HG03342 (cell line): ENCODE results near the gene TLE7.

Experiments
- ATAC-seq: cut with Tn5 transposase; IDR thresholded peaks from one replicate; pipeline ENCODE4 v1.9.1; 2021; ENCODE audit warnings: mild to moderate bottlenecking, moderate library complexity; ENCODE audit not compliant: unreplicated experiment

The TLE7 gene

DNA sequence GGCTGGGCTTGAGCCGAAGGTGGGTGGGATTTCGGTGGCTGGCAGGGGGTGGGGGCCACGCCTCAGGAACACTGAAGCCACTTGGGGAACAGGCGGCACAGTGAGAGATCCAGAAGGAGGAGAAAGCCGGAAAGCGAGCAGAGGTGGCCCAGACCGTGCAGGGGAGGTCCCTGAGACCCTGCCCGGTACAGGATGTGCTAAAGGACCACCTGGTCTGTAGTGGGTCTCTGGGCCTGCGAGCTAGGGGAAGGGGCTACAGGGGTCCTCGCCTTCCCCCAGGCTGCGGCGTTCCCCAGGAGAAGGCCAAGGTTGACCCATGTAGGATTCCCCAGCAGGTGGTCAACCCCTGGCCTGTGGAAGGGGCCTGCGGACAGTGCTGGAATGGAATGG, at the start of gene TLE7:
TLE7 (minus strand) TSS at position 4 of the 390 bp plus-strand sequence. CDS start 8,730 bp downstream, outside the sequence.
- no peak for ATAC-seq

DNA sequence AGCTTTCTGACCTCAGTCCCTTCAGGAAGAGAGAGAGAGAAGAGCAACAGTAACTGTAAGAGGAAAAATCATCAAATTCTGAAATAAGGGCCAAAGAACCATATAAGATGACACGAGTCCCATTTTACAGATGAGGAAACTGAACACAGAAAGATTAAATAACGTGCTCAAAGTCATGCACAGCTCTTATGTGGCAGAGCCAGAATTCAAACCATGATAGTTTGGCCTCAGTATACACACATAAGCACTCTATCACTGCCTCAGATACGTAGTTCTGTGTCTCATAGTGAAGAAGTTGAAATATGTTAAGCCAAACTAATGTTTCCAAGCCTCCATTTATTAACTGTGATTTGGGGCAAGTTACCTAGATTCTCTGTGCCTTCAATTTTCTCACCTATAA, 49.2 kb upstream of the TLE7 start:
- no peak for ATAC-seq

- ATAC-seq, result no peak
Observed at GRCh38 chr16:71490361-71490760, 48.5 kb upstream of the TLE7 start.

DNA sequence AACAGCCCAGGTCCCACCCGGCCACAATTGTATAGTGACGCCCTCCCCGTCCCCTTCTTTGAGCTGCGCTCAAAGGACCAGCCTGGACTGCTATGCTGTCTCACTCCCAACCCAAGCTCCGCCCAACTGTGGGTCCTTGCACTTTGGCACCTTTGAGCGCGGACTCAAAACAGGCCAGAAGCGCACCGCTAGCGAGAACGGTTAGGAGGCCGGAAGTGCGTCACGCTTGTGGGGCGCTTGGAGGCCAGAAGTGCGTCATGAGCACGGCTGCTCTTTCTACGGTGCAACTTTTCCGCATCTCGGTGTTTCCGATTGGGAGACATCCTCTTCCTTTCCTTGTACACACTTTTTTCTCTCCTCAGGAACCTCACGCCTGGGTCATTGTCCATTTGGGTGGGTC, 47.3 kb upstream of the TLE7 start, which contains the start of gene ZNF19:
ZNF19 (minus strand) TSS at position 203 of the 400 bp plus-strand sequence. CDS start 7,210 bp downstream, outside the sequence.
- ATAC-seq, result no peak

DNA sequence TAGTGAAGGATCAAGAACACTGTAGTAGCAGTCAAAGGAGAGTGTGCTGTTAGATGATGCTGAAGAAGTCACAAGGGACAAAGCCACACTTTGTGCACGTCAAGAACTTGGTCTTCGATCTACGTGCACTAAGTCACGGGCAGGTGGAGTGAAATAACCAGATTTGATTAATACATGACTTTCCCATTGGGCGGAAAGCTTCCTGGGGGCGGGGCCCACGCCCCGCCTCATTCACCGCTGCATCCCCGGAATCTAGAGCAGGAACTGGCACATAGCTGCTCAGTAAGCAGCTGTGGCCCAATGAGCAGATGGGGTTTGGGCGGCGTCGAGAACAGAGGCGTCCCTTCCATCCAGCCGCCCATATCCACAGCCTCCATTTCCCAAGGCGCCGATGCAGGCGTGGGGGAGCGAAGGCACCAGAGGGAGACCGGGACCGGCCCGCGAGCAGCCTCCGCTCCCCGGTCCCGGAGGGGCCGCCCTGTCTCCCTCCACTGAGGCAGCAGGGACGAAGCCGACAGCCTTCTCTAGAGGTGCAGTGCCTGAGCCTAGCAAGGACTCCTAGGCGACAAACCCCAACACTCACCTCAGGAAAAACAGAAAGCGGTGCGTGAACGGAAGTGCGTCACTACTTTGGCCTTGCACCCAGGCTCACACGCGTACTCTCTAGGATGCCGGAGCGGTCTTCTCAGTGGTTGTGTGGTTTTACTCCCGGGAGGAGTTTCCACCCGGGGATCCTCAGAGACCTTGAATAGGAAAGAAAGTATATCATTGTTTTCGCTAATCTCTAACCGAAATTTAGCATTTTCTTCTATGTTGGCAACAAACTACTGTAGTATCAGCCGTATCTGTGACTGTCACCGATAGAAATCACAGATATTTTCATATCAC, 42.4 kb upstream of the TLE7 start:
- ATAC-seq, result peak; percentile 87

GRCh38 chr16:71482569-71482968, 40.7 kb upstream of the TLE7 start:
- ATAC-seq, result no peak

DNA sequence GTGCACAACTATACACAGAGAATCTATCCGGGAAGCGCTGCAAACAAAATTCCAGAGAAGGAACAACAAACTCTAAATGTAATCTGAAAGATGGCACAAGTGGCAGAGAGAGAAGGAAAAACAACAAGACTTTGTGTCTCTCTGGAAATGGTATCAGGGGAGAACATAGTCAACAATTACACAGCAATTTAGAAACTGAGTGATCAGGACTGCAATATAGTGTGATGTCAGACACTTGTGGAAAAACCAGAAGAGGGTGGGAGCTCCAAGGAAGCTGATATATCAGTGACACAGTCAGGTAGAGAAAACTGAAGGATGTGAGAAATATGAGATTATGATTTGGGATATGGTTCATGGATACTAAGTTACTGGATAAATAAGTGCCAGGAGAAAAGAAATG, 39.1 kb upstream of the TLE7 start:
- no peak for ATAC-seq

DNA sequence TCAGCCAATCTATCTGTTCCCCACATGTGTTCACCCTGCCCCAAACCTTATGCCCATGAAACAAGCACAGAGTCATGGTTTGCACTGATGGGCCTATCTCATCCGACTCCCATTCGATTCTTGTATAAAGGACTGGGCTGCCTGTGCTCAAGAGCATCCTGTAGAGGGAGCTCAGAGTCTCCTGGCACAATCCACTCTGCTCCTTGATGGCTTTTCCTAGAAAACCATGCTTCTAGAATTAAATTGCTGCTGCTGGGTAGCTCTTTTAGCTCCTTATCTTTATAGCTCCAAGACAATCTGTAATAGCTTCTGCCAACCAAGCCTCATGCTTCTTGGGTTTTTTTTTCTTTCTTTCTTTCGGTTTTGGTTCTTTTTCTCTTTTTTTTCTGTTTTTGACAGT, 37.6 kb upstream of the TLE7 start:
- ATAC-seq, result no peak

DNA sequence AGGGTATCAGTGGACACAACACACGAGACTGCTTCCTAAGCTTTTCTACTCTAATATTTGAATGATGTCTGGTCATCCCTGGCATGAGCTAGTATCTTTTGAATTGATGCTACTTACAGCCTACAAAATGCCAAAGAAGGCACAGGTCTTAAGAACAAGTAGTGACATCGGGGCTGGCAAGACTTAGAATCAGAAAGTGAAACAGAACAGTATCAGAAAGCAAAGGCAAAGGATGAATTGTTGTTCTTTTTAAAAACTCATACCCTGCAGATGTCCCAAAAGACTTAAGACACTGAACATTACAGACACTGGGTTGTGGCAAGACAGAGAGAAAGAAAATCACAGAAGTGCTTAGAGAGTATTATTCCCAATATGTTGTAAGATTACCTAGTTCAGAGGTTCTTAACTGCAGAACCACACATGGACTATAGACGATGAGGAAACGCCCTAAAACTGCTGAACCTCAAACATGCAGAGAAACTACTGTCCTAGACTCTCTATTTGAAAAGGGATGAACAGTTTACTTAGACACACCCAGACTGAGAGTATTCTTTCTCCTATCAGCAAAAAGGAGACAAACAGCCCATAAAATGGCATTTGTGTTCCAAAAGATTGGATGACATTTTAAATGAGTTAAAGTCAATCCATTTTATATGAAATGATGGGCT, 34.7 kb upstream of the TLE7 start:
- no peak for ATAC-seq

- ATAC-seq, result no peak
Observed at GRCh38 chr16:71474864-71475263, 33.0 kb upstream of the TLE7 start.

DNA sequence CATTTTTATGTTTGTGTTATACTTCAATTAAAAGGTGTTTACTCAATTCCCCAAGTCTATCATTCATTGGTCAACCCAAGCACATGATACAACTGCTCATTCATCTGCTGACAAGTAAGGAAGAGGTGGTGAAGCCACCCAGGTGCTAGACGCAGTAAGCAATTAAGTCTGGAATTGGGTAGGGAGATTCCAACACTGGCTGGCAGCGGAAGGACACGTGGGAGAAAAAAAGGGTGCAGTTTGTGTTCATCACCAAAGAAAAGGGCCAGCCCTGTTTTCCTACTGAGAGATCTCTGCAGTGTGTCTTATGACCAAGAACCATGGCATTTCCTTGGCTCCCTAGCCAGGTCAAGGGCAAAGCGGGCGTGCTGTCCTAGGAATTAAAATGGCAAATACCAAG, 32.0 kb upstream of the TLE7 start:
- no peak for ATAC-seq

- no peak for ATAC-seq
Observed at GRCh38 chr16:71472931-71473330, 31.1 kb upstream of the TLE7 start.

- ATAC-seq, result no peak
Observed at GRCh38 chr16:71472051-71472450, 30.2 kb upstream of the TLE7 start.

- no peak for ATAC-seq
Observed at GRCh38 chr16:71467810-71468209, 26.0 kb upstream of the TLE7 start.

DNA sequence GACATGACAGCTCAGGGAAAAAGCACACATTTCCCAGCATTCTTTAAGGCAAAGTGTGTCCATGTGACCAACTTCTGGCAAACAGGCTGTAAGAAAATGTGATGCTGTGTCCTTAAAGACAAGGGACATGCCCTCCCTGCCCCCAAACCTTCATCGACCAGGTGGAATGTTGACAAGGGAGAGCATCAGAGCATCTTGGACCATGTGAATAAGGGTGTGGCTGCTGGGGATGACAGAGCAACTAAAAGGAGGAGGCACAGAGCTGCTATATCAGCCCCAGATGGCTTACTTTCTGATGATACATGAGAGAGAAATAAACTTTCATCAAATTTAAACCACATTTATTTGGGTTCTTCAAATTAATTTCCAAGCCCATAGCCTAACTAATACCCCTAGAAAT, 22.4 kb upstream of the TLE7 start:
- no peak for ATAC-seq

DNA sequence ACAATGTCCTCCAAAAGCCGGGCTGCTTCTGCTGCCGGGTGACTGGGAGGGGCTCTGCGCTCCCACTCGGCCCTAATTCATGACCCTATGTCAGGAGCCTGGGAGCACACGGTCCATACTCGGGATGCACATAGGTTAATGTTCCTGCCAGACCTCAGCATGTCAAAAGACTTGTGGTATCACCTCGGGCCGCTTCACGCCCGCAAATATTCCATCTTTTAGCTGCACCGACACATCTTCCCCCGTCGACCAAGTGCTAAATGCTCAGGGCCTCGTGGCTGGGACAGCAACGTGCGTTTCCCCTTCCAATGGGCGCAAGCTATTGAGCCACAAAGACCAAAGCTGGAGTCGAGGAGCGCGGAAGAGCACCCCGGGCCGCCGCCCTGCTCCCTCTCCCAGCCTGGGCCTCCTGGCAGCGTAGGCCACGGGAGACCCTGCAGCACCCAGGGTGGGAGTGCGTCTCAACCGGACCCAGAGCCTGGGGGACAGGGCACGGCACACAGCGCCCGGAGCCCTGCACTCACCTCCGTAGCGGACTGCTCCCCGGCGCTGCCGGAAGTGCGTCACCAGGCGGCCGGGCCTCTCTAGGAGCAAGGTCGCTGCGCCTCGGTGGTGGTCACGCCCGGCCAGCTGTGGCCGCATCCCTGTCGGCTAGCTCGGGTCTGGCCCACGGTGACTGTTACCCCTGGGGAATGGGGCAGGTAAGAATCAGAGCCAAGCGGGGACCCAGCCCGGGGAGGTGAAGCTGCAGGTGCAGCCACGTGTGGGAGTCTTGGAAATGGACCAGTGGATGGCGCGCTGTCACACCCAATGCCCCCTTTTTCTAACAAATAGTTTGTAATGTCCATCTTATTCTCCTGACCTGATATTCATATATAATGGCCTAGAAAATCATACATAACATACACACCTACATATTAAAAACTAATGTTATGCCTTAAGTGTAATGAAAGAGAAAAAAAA, 20.1 kb upstream of the TLE7 start, which contains the start of gene ZNF23:
ZNF23 (minus strand) TSS at position 562 of the 963 bp plus-strand sequence. CDS start 5,451 bp downstream, outside the sequence.
- ATAC-seq, result peak; percentile 97

GRCh38 chr16:71460941-71461340, 19.1 kb upstream of the TLE7 start:
- no peak for ATAC-seq

GRCh38 chr16:71460236-71460635, 18.4 kb upstream of the TLE7 start:
- no peak for ATAC-seq

GRCh38 chr16:71459510-71459909, 17.7 kb upstream of the TLE7 start:
- no peak for ATAC-seq

DNA sequence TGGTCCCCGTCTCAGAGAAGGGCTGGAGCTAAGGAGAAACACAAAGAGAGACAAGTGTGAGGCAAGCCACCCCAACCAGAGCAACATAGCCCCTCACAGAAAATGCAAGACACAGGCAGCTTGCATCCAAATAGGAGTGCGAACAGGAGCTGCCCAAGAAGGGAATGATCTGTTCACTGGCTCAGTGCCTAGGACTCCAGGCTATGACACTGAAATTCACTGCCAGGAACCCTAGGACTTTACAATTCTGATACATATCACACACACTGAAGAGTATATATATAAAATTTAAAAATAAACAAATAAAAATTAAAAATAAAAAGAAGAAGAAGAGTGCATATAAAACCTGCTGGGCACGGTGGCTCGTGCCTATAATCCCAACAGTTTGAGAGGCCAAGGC, 14.9 kb upstream of the TLE7 start:
- no peak for ATAC-seq

GRCh38 chr16:71453036-71453435, 11.2 kb upstream of the TLE7 start:
- ATAC-seq, result no peak
